Coronary artery (tissue), 2 donors: ENCODE measurements around the gene MLKL.
"Not testable (repeated sequence)": the region's sequence is repeated elsewhere in the genome, so short reads cannot be mapped to it uniquely, and the experiment has no call there.

Experiments used
- DNase-seq: peaks from one replicate; pipeline ENCODE4 v3.0.0-alpha.2; 2017; ENCODE audit warnings: low spot score
- H3K27ac ChIP-seq, 2 donors: fragments of 200-600 bp; sonication (generic); one replicate each; pipeline ENCODE4 v1.5.1; 2016 to 2019
- H3K4me3 ChIP-seq: fragments of 200-600 bp; sonication (generic); 2 replicates; pipeline ENCODE4 v1.5.1; 2016; ENCODE audit warnings: mild to moderate bottlenecking, moderate library complexity
- TF ChIP-seq, protein P1 (sequence below): fragments of 200-600 bp; sonication (generic); IDR thresholded peaks from one replicate; pipeline ENCODE4 v1.5.1; 2019; ENCODE audit warnings: antibody characterized with exemption

The MLKL gene

DNA sequence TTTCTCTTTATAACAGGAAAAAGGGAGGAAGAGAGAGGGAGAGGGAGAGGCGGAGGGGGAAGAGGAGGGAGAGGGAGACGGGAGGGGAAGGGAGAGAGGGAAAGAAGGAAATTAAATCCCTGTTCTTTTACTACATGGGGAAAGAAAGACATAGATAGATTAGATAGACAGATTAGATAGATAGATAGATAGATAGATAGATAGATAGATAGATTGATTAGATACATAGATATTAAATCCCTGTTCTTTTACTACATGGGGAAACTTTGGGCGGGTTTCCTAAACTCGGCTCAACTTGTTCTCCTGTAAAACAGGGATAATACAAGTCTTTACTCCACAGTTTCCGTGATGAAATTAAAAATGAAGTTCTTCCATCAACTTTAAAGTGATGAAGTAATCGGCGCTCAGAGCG, 34.6 kb downstream of the MLKL start:
- H3K27ac ChIP-seq = peak overlapping the region in 1 of 2 donors; percentile 62
- TF ChIP-seq, protein P1, sequence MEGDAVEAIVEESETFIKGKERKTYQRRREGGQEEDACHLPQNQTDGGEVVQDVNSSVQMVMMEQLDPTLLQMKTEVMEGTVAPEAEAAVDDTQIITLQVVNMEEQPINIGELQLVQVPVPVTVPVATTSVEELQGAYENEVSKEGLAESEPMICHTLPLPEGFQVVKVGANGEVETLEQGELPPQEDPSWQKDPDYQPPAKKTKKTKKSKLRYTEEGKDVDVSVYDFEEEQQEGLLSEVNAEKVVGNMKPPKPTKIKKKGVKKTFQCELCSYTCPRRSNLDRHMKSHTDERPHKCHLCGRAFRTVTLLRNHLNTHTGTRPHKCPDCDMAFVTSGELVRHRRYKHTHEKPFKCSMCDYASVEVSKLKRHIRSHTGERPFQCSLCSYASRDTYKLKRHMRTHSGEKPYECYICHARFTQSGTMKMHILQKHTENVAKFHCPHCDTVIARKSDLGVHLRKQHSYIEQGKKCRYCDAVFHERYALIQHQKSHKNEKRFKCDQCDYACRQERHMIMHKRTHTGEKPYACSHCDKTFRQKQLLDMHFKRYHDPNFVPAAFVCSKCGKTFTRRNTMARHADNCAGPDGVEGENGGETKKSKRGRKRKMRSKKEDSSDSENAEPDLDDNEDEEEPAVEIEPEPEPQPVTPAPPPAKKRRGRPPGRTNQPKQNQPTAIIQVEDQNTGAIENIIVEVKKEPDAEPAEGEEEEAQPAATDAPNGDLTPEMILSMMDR = no peak
- peak overlapping the region; percentile 79 for H3K4me3 ChIP-seq
- DNase-seq = no peak

DNA sequence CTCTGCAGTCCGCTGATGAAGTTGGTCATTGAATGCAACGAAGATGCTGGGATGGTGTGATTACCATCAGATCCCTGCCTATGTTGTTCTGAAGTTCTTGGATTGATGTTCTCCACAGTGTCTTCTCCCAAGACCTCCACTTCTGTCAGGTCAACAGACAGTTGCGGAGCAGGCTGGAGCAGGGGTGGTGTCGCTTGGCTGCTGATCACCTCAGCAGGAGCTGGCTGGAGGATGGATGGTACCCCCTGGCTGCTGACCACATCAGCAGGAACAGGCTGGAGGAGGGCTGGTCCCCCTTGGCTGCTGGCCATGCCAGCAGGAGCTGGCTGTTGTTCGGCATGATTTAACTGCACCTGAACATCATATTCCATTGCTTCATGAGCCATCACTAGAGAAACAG, 39.6 kb downstream of the MLKL start:
- DNase-seq = no peak
- TF ChIP-seq, protein P1 = no peak
- H3K4me3 ChIP-seq = no peak overlapping the region

GRCh38 chr16:74660383-74660782, 40.3 kb downstream of the MLKL start:
- DNase-seq = no peak
- Histone ChIP-seq H3K27ac (no peak overlapping the region), H3K4me3 (no peak overlapping the region)
- TF ChIP-seq, protein P1 = no peak

More for the DNA sequence above, 39.6 kb downstream of the MLKL start:
- no peak overlapping the region for H3K27ac ChIP-seq

DNA sequence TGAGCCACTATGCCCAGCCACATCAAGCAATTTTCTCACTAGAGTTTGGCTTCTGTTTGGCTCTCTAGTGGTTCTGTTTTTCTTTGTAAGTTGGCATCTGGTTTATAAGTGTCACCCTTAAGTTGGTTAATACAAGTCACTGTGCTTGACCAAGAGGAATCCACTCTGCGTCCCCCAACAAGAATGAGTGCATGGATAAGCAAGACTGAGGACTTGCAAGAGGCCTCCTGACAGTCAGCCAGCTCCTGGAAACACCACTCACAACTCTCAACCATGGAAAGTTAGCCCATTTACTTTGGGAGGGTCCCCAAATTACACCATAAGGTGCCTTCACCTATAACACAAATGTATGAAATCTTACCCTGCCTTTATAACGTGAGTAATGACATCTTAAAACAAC, 41.6 kb downstream of the MLKL start:
- TF ChIP-seq, protein P1 = no peak
- DNase-seq = no peak
- H3K27ac ChIP-seq = no peak overlapping the region
- H3K4me3 ChIP-seq = no peak overlapping the region

DNA sequence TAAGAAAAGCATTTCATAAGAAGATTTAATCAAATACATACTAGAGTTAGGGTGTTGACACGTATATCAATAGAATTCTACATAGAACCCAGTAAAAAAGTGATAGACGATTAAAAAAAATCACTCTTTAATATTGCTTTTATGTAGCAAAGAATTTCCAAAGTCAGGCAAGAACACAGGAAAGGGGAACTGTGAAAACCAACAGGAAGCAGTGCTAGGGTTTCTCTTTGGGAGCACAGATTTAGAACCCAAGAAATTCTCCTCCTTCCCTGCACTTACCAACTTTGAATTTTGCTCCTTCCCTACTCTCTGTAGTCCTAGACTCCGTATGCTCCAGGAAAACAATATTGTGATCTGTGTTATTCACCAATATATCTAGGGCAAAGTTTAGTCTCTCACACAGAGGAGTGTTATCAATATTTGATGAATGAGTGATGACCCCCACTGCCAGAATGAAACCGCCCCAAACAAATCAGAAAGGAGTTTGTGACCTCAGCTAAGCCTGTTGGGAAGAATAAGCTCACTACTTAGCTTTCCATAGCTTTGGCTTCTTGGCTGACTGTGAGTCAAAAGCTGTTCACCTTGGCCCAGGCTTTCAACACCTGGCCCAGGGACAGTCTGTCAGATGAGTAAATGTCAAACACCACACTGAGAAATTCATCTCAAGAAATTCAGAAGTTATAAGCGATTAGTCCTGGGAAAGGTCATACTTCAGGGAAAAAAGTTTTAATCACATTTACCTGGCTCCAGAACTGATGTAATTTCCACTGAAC, 42.6 kb downstream of the MLKL start:
- Histone ChIP-seq H3K27ac (no peak overlapping the region), H3K4me3 (no peak overlapping the region)
- TF ChIP-seq, protein P1 = no peak
- DNase-seq = no peak

DNA sequence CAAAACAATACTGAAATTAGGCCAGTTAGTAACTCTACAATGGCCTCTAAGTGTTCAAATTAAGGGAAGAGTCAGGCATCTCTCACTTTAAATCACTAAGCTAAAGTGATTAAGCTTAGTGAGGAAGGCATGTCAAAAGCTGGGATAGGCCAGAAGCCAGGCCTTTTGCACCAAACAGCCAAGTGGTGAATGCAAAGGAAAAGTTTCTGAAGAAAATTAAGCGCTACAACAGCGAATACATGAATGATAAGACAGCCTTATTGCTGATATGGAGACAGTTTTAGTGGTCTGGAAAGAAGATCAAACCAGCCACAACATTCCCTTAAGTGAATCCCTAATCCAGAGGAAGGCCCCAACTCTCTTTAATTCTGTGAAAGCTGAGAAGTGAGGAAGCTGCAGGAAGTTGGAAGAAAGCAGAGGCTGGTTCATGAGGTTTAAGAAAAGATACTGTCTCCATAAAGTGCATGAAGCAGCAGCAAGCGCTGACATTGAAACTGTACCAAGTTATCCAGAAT, 46.1 kb downstream of the MLKL start:
- TF ChIP-seq, protein P1 = no peak
- Histone ChIP-seq H3K27ac (no peak overlapping the region), H3K4me3 (no peak overlapping the region)
- DNase-seq = no peak

DNA sequence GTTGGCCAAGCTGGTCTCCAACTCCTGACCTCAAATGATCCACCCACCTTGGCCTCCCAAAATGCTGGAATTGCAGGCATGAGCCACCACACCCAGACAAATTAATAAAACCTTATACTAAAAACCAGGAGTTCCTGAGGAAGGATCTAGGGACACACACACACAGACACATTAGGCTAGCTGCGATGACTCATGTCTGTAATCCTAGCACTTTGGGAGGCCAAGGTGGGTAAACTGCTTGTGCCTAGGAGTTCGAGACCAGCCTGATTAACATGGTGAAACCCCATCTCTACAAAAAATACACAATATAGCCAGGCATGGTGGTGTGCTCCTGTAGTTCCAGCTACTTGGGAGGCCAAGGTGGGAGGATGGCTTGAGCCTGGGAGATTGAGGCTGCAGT, 47.8 kb downstream of the MLKL start:
- DNase-seq, H3K4me3 ChIP-seq, H3K27ac ChIP-seq: not testable (repeated sequence)
